Thyroid gland (tissue), 4 donors: ENCODE measurements around the gene LTBP3. TPM values are rescaled to one million over a fixed set of nuclear protein-coding genes. Genes with fewer than 3 reads are reported as not detected.

Experiments used
- DNase-seq, 2 donors: peaks; one replicate each; pipeline ENCODE4 v3.0.0-alpha.2; 2019
- H3K27ac ChIP-seq, 3 donors: fragments of 200-600 bp; sonication (generic); 1 replicate in 2 of 3; 2 replicates in 1 of 3; pipeline ENCODE4 v1.5.1; 2016 to 2019; ENCODE audit warnings: mild to moderate bottlenecking in 1 of 3, moderate library complexity in 1 of 3
- H3K27me3 ChIP-seq: fragments of 200-600 bp; sonication (generic); one replicate; pipeline ENCODE4 v1.5.1; 2019
- H3K36me3 ChIP-seq, 2 donors: fragments of 200-600 bp; sonication (generic); one replicate each; pipeline ENCODE4 v1.5.1; 2016 to 2019
- H3K4me1 ChIP-seq, 2 donors: fragments of 200-600 bp; sonication (generic); one replicate each; pipeline ENCODE4 v1.5.1; 2017 to 2019
- H3K4me3 ChIP-seq, 3 donors: fragments of 200-600 bp; sonication (generic); replicated peaks in 1 of 3; 1 replicate in 2 of 3; 2 replicates in 1 of 3; pipeline ENCODE4 v1.5.1; 2016; ENCODE audit warnings: mild to moderate bottlenecking in 1 of 3
- H3K9me3 ChIP-seq: fragments of 200-600 bp; sonication (generic); one replicate; pipeline ENCODE4 v1.5.1; 2017
- CTCF ChIP-seq, 6 experiments: fragments of 200-600 bp in 3 of 6; fragments of 450-650 bp in 3 of 6; sonication (generic) in 3 of 6; IDR thresholded peaks; one replicate each; pipeline ENCODE4 v1.5.1; 2016 to 2019; ENCODE audit warnings: antibody characterized with exemption in 6 of 6, mild to moderate bottlenecking in 2 of 6, inconsistent platforms in 1 of 6, moderate library complexity in 1 of 6
- POLR2A ChIP-seq, 2 donors: fragments of 450-650 bp; IDR thresholded peaks; one replicate each; pipeline ENCODE4 v1.6.1; 2017; ENCODE audit warnings: antibody characterized with exemption in 2 of 2, mild to moderate bottlenecking in 2 of 2, moderate library complexity in 1 of 2
- WGBS, 2 donors: methylation state at CpG; one replicate each; pipeline ENCODE4 v1.1.5; 2017; 5-methylcytosine and 5-hydroxymethylcytosine counted together
- intact Hi-C: fragments of 100-400 bp; cut with DNase I; formaldehyde crosslinking; loops from one replicate; pipeline ENCODE4 v1.15.1; 2023
- total RNA-seq, 4 donors: library from RNA; depleted of rRNA; stranded (reverse); fragments of >200 nt; gene quantifications; one replicate each; pipeline ENCODE4 v1.2.3, GENCODE V29; 2016

The LTBP3 gene
- total RNA-seq, 4 donors from 2014 or later, result 195 to 277 (median 222) TPM

- WGBS, 2 donors, result 70 to 93% methylated on average over 4 of the region's 4 CpGs
- Histone ChIP-seq H3K36me3 (no peaks in the 10 kb centered on the region), H3K27ac (peak overlapping the region in 2 of 3 donors; percentile 94 to 97), H3K9me3 (no peaks in the 10 kb centered on the region), H3K4me1 (peaks cover 38 to 66% of the 10 kb centered on the region in 2 donors), H3K27me3 (no peaks in the 10 kb centered on the region), H3K4me3 (no peak overlapping the region)
- no peak for TF ChIP-seq CTCF (IDR thresholded peaks at IDR 0.05)
- TF ChIP-seq POLR2A (IDR thresholded peaks at IDR 0.05), result no peak
- intact Hi-C loops, result no loop called here
- no peak for DNase-seq
Measured at GRCh38 chr11:65554842-65555430, 3.2 kb downstream of the LTBP3 start.

DNA sequence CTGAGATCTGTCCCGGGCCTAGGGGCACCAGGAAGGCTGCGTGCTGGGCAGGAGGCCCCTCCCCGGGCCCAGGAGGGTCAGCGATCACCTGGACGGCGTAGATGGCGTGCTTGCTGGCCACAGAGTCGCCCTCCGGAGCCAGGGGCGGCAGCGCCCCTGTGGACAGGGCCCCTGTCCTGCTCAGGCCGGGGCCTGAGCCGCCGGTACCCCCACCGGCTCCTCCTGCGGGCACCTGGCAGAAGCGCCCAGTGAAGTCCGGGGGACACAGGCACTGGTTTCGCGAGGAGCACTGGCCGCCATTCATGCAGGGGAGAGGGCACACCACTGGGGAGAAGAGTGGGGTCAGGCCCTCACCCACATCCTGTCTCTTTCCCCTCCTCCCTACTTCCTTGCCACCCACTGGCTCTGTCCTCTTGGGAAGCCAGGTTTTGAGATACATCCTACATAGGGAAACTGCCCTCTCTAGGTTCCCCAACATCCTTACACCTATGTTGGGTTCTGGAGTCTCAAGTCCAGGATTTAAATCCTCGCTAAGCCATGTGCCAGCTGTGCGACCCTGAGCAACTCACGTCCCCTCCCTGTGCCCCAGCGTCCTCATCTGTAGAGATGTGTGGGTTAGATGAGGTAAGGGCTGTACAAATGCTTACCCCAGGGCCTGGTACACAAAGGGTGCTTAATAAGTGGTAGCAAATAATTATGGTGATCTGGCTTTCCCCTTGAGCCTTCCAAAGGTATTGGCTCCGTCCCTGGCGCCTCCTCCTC, 3.9 kb downstream of the LTBP3 start:
- Histone ChIP-seq H3K4me1 (peaks cover 31 to 60% of the 10 kb centered on the region in 2 donors), H3K4me3 (no peak overlapping the region), H3K27me3 (no peaks in the 10 kb centered on the region), H3K9me3 (no peaks in the 10 kb centered on the region), H3K36me3 (no peaks in the 10 kb centered on the region), H3K27ac (no peak overlapping the region)
- intact Hi-C loops, result no loop called here
- TF ChIP-seq POLR2A (IDR thresholded peaks at IDR 0.05) (no peak), CTCF (IDR thresholded peaks at IDR 0.05) (no peak)
- DNase-seq, result no peak
- WGBS, 2 donors, result 85 to 97% methylated on average over 10 to 18 of the region's 27 CpGs

DNA sequence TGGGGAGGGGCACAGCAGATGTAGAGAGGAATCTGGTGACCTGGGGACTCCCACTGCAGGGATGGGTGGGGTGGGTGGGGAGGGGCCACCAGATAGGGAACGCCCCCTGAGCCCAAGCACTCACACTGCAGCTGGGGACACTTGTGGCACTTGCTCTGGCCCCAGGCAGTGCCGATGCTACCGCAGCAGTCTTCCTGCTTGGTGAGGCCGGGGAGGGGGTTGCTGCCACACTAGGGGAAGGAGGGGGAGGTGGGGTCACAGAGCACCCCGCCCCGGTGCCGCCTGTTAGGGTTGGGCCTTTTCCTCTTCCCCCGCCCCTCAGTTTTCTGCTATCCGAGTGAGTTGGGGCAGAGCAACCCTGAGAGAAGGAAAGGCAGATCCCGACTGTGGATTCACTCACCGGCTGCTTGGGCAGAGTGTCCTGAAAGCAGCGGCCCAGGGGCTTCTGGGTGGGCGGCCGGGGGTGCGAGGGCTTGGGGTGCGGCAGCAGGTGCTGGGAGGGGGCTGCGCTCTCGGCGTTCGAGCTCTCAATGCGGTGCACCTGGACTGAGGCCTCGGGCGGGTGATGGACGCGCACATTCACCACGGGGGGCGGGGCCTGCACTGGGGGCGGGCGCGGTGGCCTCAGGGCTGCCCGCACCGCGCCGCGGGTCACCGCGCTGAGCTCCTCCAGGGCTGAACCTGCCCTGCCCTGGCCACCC, 4.7 kb downstream of the LTBP3 start:
- intact Hi-C loops, result no loop called here
- no peaks in the 10 kb centered on the region for H3K27me3 ChIP-seq
- H3K9me3 ChIP-seq, result no peaks in the 10 kb centered on the region
- TF ChIP-seq CTCF (IDR thresholded peaks at IDR 0.05), result no peak
- no peak for DNase-seq
- 69 to 75% methylated on average over 14 to 36 of the region's 37 CpGs for WGBS, 2 donors
- H3K36me3 ChIP-seq, result no peaks in the 10 kb centered on the region
- no peak overlapping the region for H3K27ac ChIP-seq
- H3K4me3 ChIP-seq, result no peak overlapping the region
- H3K4me1 ChIP-seq, result peaks cover 24 to 60% of the 10 kb centered on the region in 2 donors

DNA sequence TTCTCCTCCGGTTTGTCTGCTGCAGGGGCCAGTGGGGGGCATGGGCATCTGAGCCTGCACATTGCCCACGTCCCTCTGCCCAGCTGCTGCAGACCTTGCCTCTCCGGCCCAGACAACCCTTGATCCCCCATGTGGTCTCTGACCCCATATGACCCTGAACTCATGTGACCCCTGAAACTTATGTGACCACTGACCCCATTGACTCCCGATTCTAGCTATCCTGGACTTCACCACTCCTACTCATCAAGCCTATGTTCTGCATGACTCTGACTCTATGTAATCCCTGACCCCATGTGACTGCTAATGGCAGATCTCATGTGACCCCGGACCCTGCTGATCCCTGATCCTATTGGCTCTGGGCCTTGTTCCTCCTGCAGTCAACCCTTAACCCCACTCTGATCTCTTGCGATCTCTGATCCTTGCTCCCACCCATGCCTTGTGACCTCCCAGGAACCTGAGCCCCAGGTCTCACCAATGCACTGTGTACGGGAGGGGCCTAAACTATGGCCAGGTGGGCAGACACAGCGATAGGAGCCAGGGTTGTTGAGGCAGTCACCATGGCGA, 5.7 kb downstream of the LTBP3 start:
- Histone ChIP-seq H3K4me1 (peaks cover 22 to 63% of the 10 kb centered on the region in 2 donors), H3K36me3 (no peaks in the 10 kb centered on the region), H3K4me3 (no peak overlapping the region), H3K27ac (no peak overlapping the region), H3K9me3 (no peaks in the 10 kb centered on the region), H3K27me3 (no peaks in the 10 kb centered on the region)
- no peak for DNase-seq
- 84 to 88% methylated on average over 6 to 9 of the region's 9 CpGs for WGBS, 2 donors
- no peak for TF ChIP-seq CTCF (IDR thresholded peaks at IDR 0.05)
- no peak for TF ChIP-seq POLR2A (IDR thresholded peaks at IDR 0.05)
- intact Hi-C loops, result no loop called here
